ENCODE data around the gene LCORL.

- TF ChIP-seq, protein P1, sequence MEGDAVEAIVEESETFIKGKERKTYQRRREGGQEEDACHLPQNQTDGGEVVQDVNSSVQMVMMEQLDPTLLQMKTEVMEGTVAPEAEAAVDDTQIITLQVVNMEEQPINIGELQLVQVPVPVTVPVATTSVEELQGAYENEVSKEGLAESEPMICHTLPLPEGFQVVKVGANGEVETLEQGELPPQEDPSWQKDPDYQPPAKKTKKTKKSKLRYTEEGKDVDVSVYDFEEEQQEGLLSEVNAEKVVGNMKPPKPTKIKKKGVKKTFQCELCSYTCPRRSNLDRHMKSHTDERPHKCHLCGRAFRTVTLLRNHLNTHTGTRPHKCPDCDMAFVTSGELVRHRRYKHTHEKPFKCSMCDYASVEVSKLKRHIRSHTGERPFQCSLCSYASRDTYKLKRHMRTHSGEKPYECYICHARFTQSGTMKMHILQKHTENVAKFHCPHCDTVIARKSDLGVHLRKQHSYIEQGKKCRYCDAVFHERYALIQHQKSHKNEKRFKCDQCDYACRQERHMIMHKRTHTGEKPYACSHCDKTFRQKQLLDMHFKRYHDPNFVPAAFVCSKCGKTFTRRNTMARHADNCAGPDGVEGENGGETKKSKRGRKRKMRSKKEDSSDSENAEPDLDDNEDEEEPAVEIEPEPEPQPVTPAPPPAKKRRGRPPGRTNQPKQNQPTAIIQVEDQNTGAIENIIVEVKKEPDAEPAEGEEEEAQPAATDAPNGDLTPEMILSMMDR (IDR thresholded peaks at IDR 0.05): no peak
- TF ChIP-seq POLR2A (IDR thresholded peaks at IDR 0.05): no peak
Observed at GRCh38 chr4:17809667-17810066, 211.9 kb downstream of the LCORL start.

All from Peyer's patch (tissue), 4 donors.